Smooth muscle cell (in vitro differentiated cells): Measurements from ENCODE around the gene GPR179. TPM values are rescaled to one million over a fixed set of nuclear protein-coding genes. Genes with fewer than 3 reads are reported as not detected.

Experiments
- DNase-seq: peaks from one replicate; lab custom pipeline; 2025; ENCODE audit not compliant: unreplicated experiment; lab: John Stamatoyannopoulos, UW
- H2AFZ ChIP-seq: fragments of 200-600 bp; sonication (generic); 2 replicates; pipeline ENCODE4 v1.6.0; 2016; ENCODE audit warnings: antibody characterized with exemption, low read depth, mild to moderate bottlenecking
- H3F3A ChIP-seq: fragments of 200-600 bp; sonication (generic); 2 replicates; pipeline ENCODE4 v1.6.0; 2017; ENCODE audit warnings: antibody characterized with exemption, low read depth
- H3K27ac ChIP-seq: fragments of 200-600 bp; sonication (generic); 2 replicates; pipeline ENCODE4 v1.5.1; 2016; ENCODE audit warnings: low read depth, mild to moderate bottlenecking
- H3K27me3 ChIP-seq: fragments of 200-600 bp; sonication (generic); 2 replicates; pipeline ENCODE4 v1.6.1; 2016; ENCODE audit warnings: low read depth, mild to moderate bottlenecking
- H3K36me3 ChIP-seq: fragments of 200-600 bp; sonication (generic); 2 replicates; pipeline ENCODE4 v1.5.1; 2016; ENCODE audit warnings: low read depth
- H3K4me1 ChIP-seq: fragments of 200-600 bp; sonication (generic); 2 replicates; pipeline ENCODE4 v1.5.1; 2016; ENCODE audit warnings: low read depth
- H3K4me2 ChIP-seq: fragments of 200-600 bp; sonication (generic); 2 replicates; pipeline ENCODE4 v1.6.0; 2016; ENCODE audit warnings: mild to moderate bottlenecking
- H3K4me3 ChIP-seq: fragments of 200-600 bp; sonication (generic); 2 replicates; pipeline ENCODE4 v1.5.1; 2016; ENCODE audit warnings: mild to moderate bottlenecking
- H3K79me2 ChIP-seq: fragments of 200-600 bp; sonication (generic); 2 replicates; pipeline ENCODE4 v1.6.0; 2016; ENCODE audit warnings: low read depth, mild to moderate bottlenecking
- H3K9ac ChIP-seq: fragments of 200-600 bp; sonication (generic); 2 replicates; pipeline ENCODE4 v1.6.0; 2016; ENCODE audit warnings: low read depth
- H3K9me3 ChIP-seq: fragments of 200-600 bp; sonication (generic); replicated peaks from 2 replicates; pipeline ENCODE4 v1.5.1; 2016; ENCODE audit warnings: low read depth
- H4K20me1 ChIP-seq: fragments of 200-600 bp; sonication (generic); 2 replicates; pipeline ENCODE4 v1.6.0; 2016; ENCODE audit warnings: low read depth
- CTCF ChIP-seq: fragments of 200-600 bp; sonication (generic); IDR thresholded peaks from 2 replicates; pipeline ENCODE4 v1.5.1; 2017; ENCODE audit warnings: borderline replicate concordance, mild to moderate bottlenecking, antibody characterized with exemption; ENCODE audit not compliant: insufficient read depth, poor library complexity, severe bottlenecking
- WGBS: methylation state at CpG from one replicate; pipeline ENCODE4 v1.1.7; 2016; ENCODE audit warnings: low lambda C conversion rate; 5-methylcytosine and 5-hydroxymethylcytosine counted together
- polyA plus RNA-seq: library from polyadenylated mRNA; unstranded; fragments of >200 nt; fragmentation: Nextera tagmentation; extraction: Ambion mirVana; gene quantifications from 2 replicates; pipeline ENCODE4 v1.2.1, GENCODE V29; 2016
- total RNA-seq: library from RNA; depleted of rRNA; stranded (reverse); fragments of >200 nt; gene quantifications from 2 replicates; pipeline ENCODE4 v1.2.3, GENCODE V29; 2014

Gene GPR179
- total and polyA plus RNA-seq, 2 experiments from 2014 or later: not detected

- Histone ChIP-seq H3K4me3 (no peak overlapping the region), H3K4me2 (no peak overlapping the region), H3K79me2 (no peaks in the 10 kb centered on the region), H3K9ac (no peak overlapping the region), H3F3A (peaks cover 5% of the 10 kb centered on the region), H3K36me3 (no peaks in the 10 kb centered on the region), H3K27me3 (no peaks in the 10 kb centered on the region), H4K20me1 (no peaks in the 10 kb centered on the region), H2AFZ (no peak overlapping the region), H3K4me1 (peaks cover 15% of the 10 kb centered on the region), H3K9me3 (no peaks in the 10 kb centered on the region), H3K27ac (no peak overlapping the region)
- 84% methylated on average over 7 of the region's 7 CpGs for WGBS
- DNase-seq: no peak
- TF ChIP-seq CTCF: no peak
Measured at GRCh38 chr17:38329284-38329683, 14.5 kb downstream of the GPR179 start.

- no peak for DNase-seq
- H3K79me2 ChIP-seq: no peaks in the 10 kb centered on the region
- no peak overlapping the region for H3K27ac ChIP-seq
- H3K9me3 ChIP-seq: no peaks in the 10 kb centered on the region
- H3K4me2 ChIP-seq: no peak overlapping the region
- H3F3A ChIP-seq: peaks cover 5% of the 10 kb centered on the region
- no peaks in the 10 kb centered on the region for H4K20me1 ChIP-seq
- no peaks in the 10 kb centered on the region for H3K36me3 ChIP-seq
- 95% methylated on average over 7 of the region's 7 CpGs for WGBS
- peaks cover 18% of the 10 kb centered on the region for H3K4me1 ChIP-seq
- no peak overlapping the region for H3K9ac ChIP-seq
- TF ChIP-seq CTCF: no peak
- H3K27me3 ChIP-seq: no peaks in the 10 kb centered on the region
- no peak overlapping the region for H3K4me3 ChIP-seq
- no peak overlapping the region for H2AFZ ChIP-seq
Measured at GRCh38 chr17:38328620-38329019, 15.1 kb downstream of the GPR179 start.

GRCh38 chr17:38327936-38328335, 15.8 kb downstream of the GPR179 start:
- no peak overlapping the region for H3K9ac ChIP-seq
- peaks cover 18% of the 10 kb centered on the region for H3K4me1 ChIP-seq
- H3K4me3 ChIP-seq: no peak overlapping the region
- H3K9me3 ChIP-seq: no peaks in the 10 kb centered on the region
- H3F3A ChIP-seq: peaks cover 5% of the 10 kb centered on the region
- no peaks in the 10 kb centered on the region for H3K79me2 ChIP-seq
- WGBS: 72% methylated on average over 1 of the region's 1 CpG
- DNase-seq: no peak
- H2AFZ ChIP-seq: no peak overlapping the region
- H3K27ac ChIP-seq: no peak overlapping the region
- H3K4me2 ChIP-seq: no peak overlapping the region
- H3K27me3 ChIP-seq: no peaks in the 10 kb centered on the region
- no peaks in the 10 kb centered on the region for H4K20me1 ChIP-seq
- no peaks in the 10 kb centered on the region for H3K36me3 ChIP-seq
- no peak for TF ChIP-seq CTCF

- no peak for DNase-seq
Measured at GRCh38 chr17:38326996-38327792, 16.6 kb downstream of the GPR179 start.

More at GRCh38 chr17:38326996-38327792, 16.6 kb downstream of the GPR179 start:
- Histone ChIP-seq H2AFZ (no peak overlapping the region), H3K27ac (no peak overlapping the region), H3K4me3 (no peak overlapping the region), H3K79me2 (no peaks in the 10 kb centered on the region), H3K9me3 (no peaks in the 10 kb centered on the region), H3K4me1 (peaks cover 18% of the 10 kb centered on the region), H4K20me1 (no peaks in the 10 kb centered on the region), H3F3A (peaks cover 5% of the 10 kb centered on the region), H3K27me3 (no peaks in the 10 kb centered on the region), H3K4me2 (no peak overlapping the region), H3K9ac (no peak overlapping the region), H3K36me3 (no peaks in the 10 kb centered on the region)
- 96% methylated on average over 8 of the region's 8 CpGs for WGBS
- TF ChIP-seq CTCF: no peak
